ENCODE measurements around the gene SPEM1. TPM values are rescaled to one million over a fixed set of nuclear protein-coding genes. Genes with fewer than 3 reads are reported as not detected.

Gene SPEM1
- total RNA-seq, 1 donor from 2014 or later = 0.23 TPM

DNA sequence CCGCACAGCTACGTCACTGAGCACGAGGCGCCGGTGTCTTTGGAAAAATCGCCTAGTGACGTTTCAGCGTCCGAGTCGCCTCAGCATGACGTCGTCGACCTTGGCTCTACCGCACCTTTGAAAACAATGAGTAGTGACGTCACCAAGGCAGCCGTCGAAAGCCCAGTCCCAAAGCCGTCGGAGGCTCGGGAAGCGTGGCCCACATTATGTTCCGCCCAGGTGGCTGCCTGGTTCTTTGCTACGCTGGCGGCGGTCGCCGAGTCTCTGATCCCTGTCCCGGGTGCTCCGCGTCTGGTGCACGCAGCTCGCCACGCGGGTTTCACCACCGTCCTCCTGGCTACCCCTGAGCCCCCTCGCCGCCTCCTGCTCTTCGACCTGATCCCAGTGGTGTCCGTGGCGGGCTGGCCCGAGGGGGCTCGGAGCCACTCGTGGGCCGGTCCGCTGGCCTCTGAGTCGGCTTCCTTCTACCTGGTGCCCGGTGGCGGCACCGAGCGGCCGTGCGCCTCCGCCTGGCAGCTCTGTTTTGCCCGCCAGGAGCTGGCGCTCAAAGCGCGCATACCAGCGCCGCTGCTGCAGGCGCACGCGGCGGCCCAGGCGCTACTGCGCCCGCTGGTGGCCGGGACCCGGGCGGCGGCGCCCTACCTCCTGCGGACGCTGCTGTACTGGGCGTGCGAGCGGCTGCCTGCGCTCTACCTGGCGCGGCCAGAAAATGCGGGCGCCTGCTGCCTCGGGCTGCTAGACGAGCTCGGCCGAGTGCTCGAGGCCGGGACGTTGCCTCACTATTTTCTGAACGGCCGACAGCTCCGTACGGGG is 16.6 kb downstream of the SPEM1 start:
- Mint-ChIP-seq H3K36me3 (ENCODE audit: low read depth, unreplicated experiment) (peaks cover 3% of the 10 kb centered on the region), H3K4me1 (ENCODE audit: low read depth, unreplicated experiment) (peaks cover 13% of the 10 kb centered on the region), H3K27ac (ENCODE audit: unreplicated experiment) (peak overlapping the region; percentile 58), H3K4me3 (ENCODE audit: unreplicated experiment) (peak overlapping the region; percentile 92), H3K27me3 (ENCODE audit: low read depth, unreplicated experiment) (no peaks in the 10 kb centered on the region), H3K9me3 (ENCODE audit: unreplicated experiment) (no peaks in the 10 kb centered on the region)
- Histone ChIP-seq H3K36me3 (ENCODE audit: insufficient read depth, low read length) (no peaks in the 10 kb centered on the region), H4K20me1 (ENCODE audit: insufficient read depth, low read length) (peaks cover 13% of the 10 kb centered on the region), H3K4me2 (ENCODE audit: low read length) (peak overlapping the region; percentile 84), H3K79me2 (ENCODE audit: insufficient read depth, low read length) (no peaks in the 10 kb centered on the region), H3K9me3 (ENCODE audit: insufficient read depth, low read depth, low read length) (no peaks in the 10 kb centered on the region), H3K4me3 (ENCODE audit: insufficient read depth, low read depth, low read length) (no peak overlapping the region), H3K4me1 (ENCODE audit: insufficient read depth, low read length) (peaks cover 27% of the 10 kb centered on the region), H3K27me3 (ENCODE audit: insufficient read depth, low read length) (peaks cover 27% of the 10 kb centered on the region), H3K27ac (ENCODE audit: low read depth, low read length) (no peak overlapping the region), H2AFZ (ENCODE audit: low read depth, low read length) (peak overlapping the region; percentile 75), H3K9ac (ENCODE audit: low read length) (no peak overlapping the region)
- DNase-seq (ENCODE audit: low read depth) (peak; percentile 55), FAIRE-seq (no peak)
- no peak for TF ChIP-seq EZH2 (IDR thresholded peaks at IDR 0.05; ENCODE audit: insufficient read depth, low read length)
- TF ChIP-seq, protein P1, sequence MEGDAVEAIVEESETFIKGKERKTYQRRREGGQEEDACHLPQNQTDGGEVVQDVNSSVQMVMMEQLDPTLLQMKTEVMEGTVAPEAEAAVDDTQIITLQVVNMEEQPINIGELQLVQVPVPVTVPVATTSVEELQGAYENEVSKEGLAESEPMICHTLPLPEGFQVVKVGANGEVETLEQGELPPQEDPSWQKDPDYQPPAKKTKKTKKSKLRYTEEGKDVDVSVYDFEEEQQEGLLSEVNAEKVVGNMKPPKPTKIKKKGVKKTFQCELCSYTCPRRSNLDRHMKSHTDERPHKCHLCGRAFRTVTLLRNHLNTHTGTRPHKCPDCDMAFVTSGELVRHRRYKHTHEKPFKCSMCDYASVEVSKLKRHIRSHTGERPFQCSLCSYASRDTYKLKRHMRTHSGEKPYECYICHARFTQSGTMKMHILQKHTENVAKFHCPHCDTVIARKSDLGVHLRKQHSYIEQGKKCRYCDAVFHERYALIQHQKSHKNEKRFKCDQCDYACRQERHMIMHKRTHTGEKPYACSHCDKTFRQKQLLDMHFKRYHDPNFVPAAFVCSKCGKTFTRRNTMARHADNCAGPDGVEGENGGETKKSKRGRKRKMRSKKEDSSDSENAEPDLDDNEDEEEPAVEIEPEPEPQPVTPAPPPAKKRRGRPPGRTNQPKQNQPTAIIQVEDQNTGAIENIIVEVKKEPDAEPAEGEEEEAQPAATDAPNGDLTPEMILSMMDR (IDR thresholded peaks at IDR 0.05; ENCODE audit: insufficient read depth, low read depth, low read length) = peak; percentile 39

DNA sequence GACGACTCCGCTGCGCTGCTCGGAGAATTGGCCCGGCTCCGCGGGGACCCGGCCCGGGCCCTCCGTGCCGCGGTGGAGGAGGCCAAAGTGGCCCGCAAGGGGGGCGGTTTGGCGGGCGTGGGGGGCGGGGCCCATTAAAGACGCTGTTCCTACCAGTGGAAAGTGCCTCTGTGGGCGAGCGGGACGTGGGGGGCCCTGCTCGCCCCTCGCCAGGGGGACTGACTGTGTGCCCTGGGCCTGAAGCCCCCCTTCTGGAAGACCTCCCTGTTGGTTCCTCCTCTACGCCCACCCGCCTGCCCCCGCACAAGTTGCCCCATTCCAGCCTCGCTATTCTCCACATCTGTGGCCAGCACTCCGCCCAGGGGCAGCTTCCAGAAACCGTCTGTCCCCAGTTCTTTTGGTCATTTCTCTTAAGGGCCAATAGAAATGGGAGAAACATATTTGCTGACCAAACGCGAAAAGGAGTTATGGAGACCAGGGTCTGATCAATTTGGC is 17.3 kb downstream of the SPEM1 start:
- peak overlapping the region; percentile 68 for H2AFZ ChIP-seq (ENCODE audit: low read depth, low read length)
- H3K4me1 Mint-ChIP-seq (ENCODE audit: low read depth, unreplicated experiment) = peaks cover 13% of the 10 kb centered on the region
- DNase-seq (ENCODE audit: low read depth) (no peak), FAIRE-seq (no peak)
- TF ChIP-seq, protein P1 (IDR thresholded peaks at IDR 0.05; ENCODE audit: insufficient read depth, low read depth, low read length) = no peak
- no peak for TF ChIP-seq EZH2 (IDR thresholded peaks at IDR 0.05; ENCODE audit: insufficient read depth, low read length)
- H3K36me3 ChIP-seq (ENCODE audit: insufficient read depth, low read length) = no peaks in the 10 kb centered on the region
- H3K4me3 ChIP-seq (ENCODE audit: insufficient read depth, low read depth, low read length) = no peak overlapping the region
- peaks cover 13% of the 10 kb centered on the region for H4K20me1 ChIP-seq (ENCODE audit: insufficient read depth, low read length)
- H3K36me3 Mint-ChIP-seq (ENCODE audit: low read depth, unreplicated experiment) = peaks cover 6% of the 10 kb centered on the region
- H3K79me2 ChIP-seq (ENCODE audit: insufficient read depth, low read length) = no peaks in the 10 kb centered on the region
- H3K27me3 ChIP-seq (ENCODE audit: insufficient read depth, low read length) = peaks cover 27% of the 10 kb centered on the region
- no peaks in the 10 kb centered on the region for H3K9me3 ChIP-seq (ENCODE audit: insufficient read depth, low read depth, low read length)
- no peak overlapping the region for H3K9ac ChIP-seq (ENCODE audit: low read length)
- peak overlapping the region; percentile 84 for H3K4me2 ChIP-seq (ENCODE audit: low read length)
- no peaks in the 10 kb centered on the region for H3K27me3 Mint-ChIP-seq (ENCODE audit: low read depth, unreplicated experiment)
- H3K4me3 Mint-ChIP-seq (ENCODE audit: unreplicated experiment) = peak overlapping the region; percentile 94
- peak overlapping the region; percentile 88 for H3K27ac Mint-ChIP-seq (ENCODE audit: unreplicated experiment)
- H3K27ac ChIP-seq (ENCODE audit: low read depth, low read length) = no peak overlapping the region
- peaks cover 27% of the 10 kb centered on the region for H3K4me1 ChIP-seq (ENCODE audit: insufficient read depth, low read length)
- no peaks in the 10 kb centered on the region for H3K9me3 Mint-ChIP-seq (ENCODE audit: unreplicated experiment)

Measured in astrocyte (in vitro differentiated cells and primary cell).